H1 (cell line): ENCODE results near the gene R3HDM2. TPM values are rescaled to one million over a fixed set of nuclear protein-coding genes. Genes with fewer than 3 reads are reported as not detected.

Experiments used
- CTCF ChIA-PET: fragments of 300-600 bp; sonication (Branson Sonifier 250); formaldehyde crosslinking; loops from one replicate; lab custom pipeline; 2021; ENCODE audit not compliant: partially characterized antibody; lab: Charles Lee
- POLR2A ChIA-PET: fragments of 300-600 bp; sonication (Branson Sonifier 250); formaldehyde crosslinking; loops from one replicate; lab custom pipeline; 2021; ENCODE audit warnings: inconsistent platforms; ENCODE audit not compliant: partially characterized antibody; lab: Charles Lee
- DNase-seq, 2 experiments: peaks; one replicate each; pipeline versions ENCODE4 v3.0.0 to v3.0.0-alpha.2; 2010 to 2022; ENCODE audit warnings: low spot score in 2 of 2, low read depth in 1 of 2, mixed read lengths in 1 of 2
- FAIRE-seq: peaks from 2 replicates; lab custom pipeline; 2011; peaks lifted over from hg19 to GRCh38; lab: Jason Lieb, UNC
- H2AFZ ChIP-seq: 2 replicates; pipeline ENCODE4 v1.8.1; 2012; ENCODE audit warnings: low read length, inconsistent platforms
- H2AK5ac ChIP-seq: 2 replicates; pipeline ENCODE4 v1.6.1; 2013; ENCODE audit warnings: low read depth, low read length
- H2BK120ac ChIP-seq: replicated peaks from 2 replicates; pipeline ENCODE3; 2013; ENCODE audit warnings: low read depth, low read length, inconsistent platforms
- H2BK12ac ChIP-seq: 2 replicates; pipeline ENCODE4 v1.6.1; 2013; ENCODE audit warnings: low read depth, low read length
- H2BK15ac ChIP-seq: 2 replicates; pipeline ENCODE4 v1.6.1; 2013; ENCODE audit warnings: low read length
- H2BK20ac ChIP-seq: 2 replicates; pipeline ENCODE4 v1.6.1; 2013; ENCODE audit warnings: low read length
- H2BK5ac ChIP-seq: 2 replicates; pipeline ENCODE4 v1.6.1; 2013; ENCODE audit warnings: low read depth, low read length
- H3K14ac ChIP-seq: 2 replicates; pipeline ENCODE4 v1.6.1; 2013; ENCODE audit warnings: inconsistent platforms; ENCODE audit not compliant: insufficient read length
- H3K18ac ChIP-seq: 2 replicates; pipeline ENCODE4 v1.6.1; 2013; ENCODE audit warnings: low read length; ENCODE audit errors: extremely low read depth
- H3K23ac ChIP-seq: 2 replicates; pipeline ENCODE4 v1.6.1; 2013; ENCODE audit warnings: inconsistent platforms; ENCODE audit not compliant: insufficient read length
- H3K23me2 ChIP-seq: 2 replicates; pipeline ENCODE4 v1.6.1; 2013; ENCODE audit warnings: low read depth, low read length
- H3K27ac ChIP-seq: 2 replicates; pipeline ENCODE4 v1.6.1; 2011; ENCODE audit warnings: low read depth, low read length, inconsistent platforms
- H3K27me3 ChIP-seq, 4 experiments: replicated peaks in 1 of 4; 1 replicate in 1 of 4; 2 replicates in 3 of 4; pipeline versions ENCODE4 v1.6.1 to v1.8.1; 2011 to 2013; ENCODE audit warnings: low read length in 3 of 4, mild to moderate bottlenecking in 3 of 4, inconsistent platforms in 2 of 4, mixed read lengths in 2 of 4, moderate library complexity in 1 of 4; ENCODE audit not compliant: control insufficient read depth in 3 of 4, insufficient read depth in 3 of 4; ENCODE audit errors: extremely low read depth in 1 of 4
- H3K36me3 ChIP-seq, 4 experiments: 2 replicates each; pipeline versions ENCODE4 v1.6.1 to v1.8.1; 2011 to 2013; ENCODE audit warnings: mild to moderate bottlenecking in 4 of 4, low read length in 3 of 4, moderate library complexity in 2 of 4, control low read depth in 1 of 4, inconsistent platforms in 1 of 4; ENCODE audit not compliant: insufficient read depth in 4 of 4, control insufficient read depth in 2 of 4
- H3K4ac ChIP-seq: replicated peaks from 2 replicates; pipeline ENCODE3; 2013; ENCODE audit warnings: low read length, low read depth, mixed read lengths, inconsistent platforms; ENCODE audit not compliant: insufficient read length
- H3K4me1 ChIP-seq, 4 experiments: replicated peaks in 1 of 4; 1 replicate in 1 of 4; 2 replicates in 3 of 4; pipeline versions ENCODE4 v1.6.1 to v1.8.1; 2011 to 2013; ENCODE audit warnings: low read length in 3 of 4, inconsistent platforms in 2 of 4, mixed read lengths in 1 of 4; ENCODE audit not compliant: insufficient read depth in 4 of 4, control insufficient read depth in 3 of 4
- H3K4me2 ChIP-seq, 2 experiments: 2 replicates each; pipeline versions ENCODE4 v1.6.1 to v1.8.1; 2011 to 2013; ENCODE audit warnings: low read depth in 2 of 2, low read length in 2 of 2, control low read depth in 1 of 2, inconsistent platforms in 1 of 2, mild to moderate bottlenecking in 1 of 2; ENCODE audit not compliant: insufficient read depth in 1 of 2
- H3K4me3 ChIP-seq, 4 experiments: fragments of 200-600, 300-600 bp in 1 of 4; sonication (generic), shearing (Covaris generic), sonication (Bioruptor Twin) in 1 of 4; 2 replicates each; pipeline versions ENCODE4 v1.5.1 to v1.8.1; 2011 to 2016; ENCODE audit warnings: low read length in 4 of 4, low read depth in 3 of 4, control low read depth in 2 of 4, inconsistent platforms in 2 of 4, mild to moderate bottlenecking in 2 of 4, mixed read lengths in 1 of 4, moderate library complexity in 1 of 4; ENCODE audit not compliant: insufficient read depth in 2 of 4; ENCODE audit errors: extremely low read depth in 1 of 4
- H3K56ac ChIP-seq: replicated peaks from 2 replicates; pipeline ENCODE3; 2013; ENCODE audit warnings: low read depth, mild to moderate bottlenecking, mixed read lengths, low read length, inconsistent platforms; ENCODE audit not compliant: insufficient read length
- H3K79me1 ChIP-seq: 2 replicates; pipeline ENCODE4 v1.6.1; 2013; ENCODE audit warnings: low read depth, low read length, control low read depth
- H3K79me2 ChIP-seq, 2 experiments: 2 replicates each; pipeline versions ENCODE4 v1.6.1 to v1.8.1; 2012 to 2013; ENCODE audit warnings: low read length in 2 of 2, mild to moderate bottlenecking in 2 of 2, inconsistent platforms in 1 of 2; ENCODE audit not compliant: insufficient read depth in 2 of 2, control insufficient read depth in 1 of 2
- H3K9ac ChIP-seq, 4 experiments: replicated peaks in 1 of 4; 1 replicate in 1 of 4; 2 replicates in 3 of 4; pipeline versions ENCODE4 v1.6.1 to v1.8.1; 2011 to 2013; ENCODE audit warnings: low read depth in 3 of 4, low read length in 3 of 4, control low read depth in 2 of 4, mild to moderate bottlenecking in 2 of 4, moderate library complexity in 2 of 4, inconsistent platforms in 1 of 4; ENCODE audit errors: extremely low read depth in 1 of 4
- H3K9me3 ChIP-seq, 2 experiments: 2 replicates each; pipeline versions ENCODE4 v1.6.1 to v1.8.1; 2012 to 2013; ENCODE audit warnings: mild to moderate bottlenecking in 2 of 2, moderate library complexity in 2 of 2, control low read depth in 1 of 2, inconsistent platforms in 1 of 2, low read depth in 1 of 2, low read length in 1 of 2, mixed read lengths in 1 of 2; ENCODE audit not compliant: insufficient read depth in 2 of 2
- H4K20me1 ChIP-seq, 2 experiments: replicated peaks in 1 of 2; 2 replicates each; pipeline versions ENCODE3 to v1.8.1; 2011 to 2013; ENCODE audit warnings: inconsistent platforms in 2 of 2, low read length in 2 of 2, mild to moderate bottlenecking in 1 of 2; ENCODE audit not compliant: insufficient read depth in 2 of 2, control insufficient read depth in 1 of 2
- H4K5ac ChIP-seq: 2 replicates; pipeline ENCODE4 v1.6.1; 2013; ENCODE audit warnings: low read length, low read depth, mixed read lengths, inconsistent platforms; ENCODE audit not compliant: insufficient read length
- H4K8ac ChIP-seq: 2 replicates; pipeline ENCODE4 v1.8.0; 2013; ENCODE audit warnings: mild to moderate bottlenecking, moderate library complexity, low read length, inconsistent platforms; ENCODE audit not compliant: insufficient read depth; ENCODE audit errors: extremely low read depth
- H4K91ac ChIP-seq: replicated peaks from 2 replicates; pipeline ENCODE3; 2013; ENCODE audit warnings: low read length, mixed read lengths, inconsistent platforms; ENCODE audit not compliant: insufficient read length
- CTBP2 ChIP-seq: IDR thresholded peaks from 2 replicates; pipeline ENCODE4 v1.7.0; 2011; ENCODE audit warnings: borderline replicate concordance, mild to moderate bottlenecking, moderate library complexity, mixed read lengths, low read length; ENCODE audit not compliant: insufficient read depth, insufficient read length
- FOSL1 ChIP-seq: IDR thresholded peaks from 2 replicates; pipeline ENCODE4 v1.6.1; 2011; ENCODE audit warnings: mild to moderate bottlenecking, low read depth, low read length, moderate library complexity; ENCODE audit not compliant: insufficient read depth
- KDM5A ChIP-seq: fragments of 200-600 bp; IDR thresholded peaks from 2 replicates; pipeline ENCODE4 v1.7.1; 2012; ENCODE audit warnings: mild to moderate bottlenecking, low read length, inconsistent platforms, mixed read lengths
- POLR2AphosphoS5 ChIP-seq: IDR thresholded peaks from 2 replicates; pipeline ENCODE4 v1.6.1; 2011; ENCODE audit warnings: low read depth, low read length
- RAD21 ChIP-seq, 2 experiments: IDR thresholded peaks in 1 of 2; conservative IDR thresholded peaks in 1 of 2; 2 replicates each; pipeline ENCODE4 v1.6.1; 2011; ENCODE audit warnings: low read depth in 2 of 2, low read length in 2 of 2, improper control_type of control experiment in 1 of 2, inconsistent platforms in 1 of 2, mild to moderate bottlenecking in 1 of 2, moderate library complexity in 1 of 2
- WGBS, 2 experiments: shearing (Covaris generic) in 1 of 2; methylation state at CpG; one replicate each; pipeline versions ENCODE4 v1.1.6 to v1.1.7; 2013 to 2015; ENCODE audit warnings: low lambda C conversion rate in 2 of 2, mixed read lengths in 2 of 2, inconsistent platforms in 1 of 2, low coverage in 1 of 2, missing lambda C conversion rate in 1 of 2; ENCODE audit not compliant: insufficient replicate concordance in 2 of 2, insufficient coverage in 1 of 2, insufficient read length in 1 of 2; ENCODE audit errors: extremely low coverage in 1 of 2, missing lambda C conversion rate in 1 of 2; 5-methylcytosine and 5-hydroxymethylcytosine counted together
- polyA plus RNA-seq, 7 experiments: library from polyadenylated mRNA; depleted of rRNA in 3 of 7; stranded (reverse) in 5 of 7; unstranded in 2 of 7; fragments of >200 nt in 5 of 7; fragments of 200-250 nt in 2 of 7; gene quantifications; 1 replicate in 5 of 7; 2 replicates in 1 of 7; 4 replicates in 1 of 7; pipeline versions ENCODE4 v1.2.1 to v1.2.3, GENCODE V29; 2011 to 2013; ENCODE audit warnings: missing spikeins in 2 of 7, mixed read lengths in 2 of 7
- total RNA-seq: library from RNA; stranded (reverse); fragmentation: NEBNext Ultra II Directional; extraction: Animal tissue kit (Norgen Biotek cat#: 25700); gene quantifications from 2 replicates; pipeline ENCODE4 v1.2.1, GENCODE V29; 2021

The R3HDM2 gene
- total and polyA plus RNA-seq, 2 of the 8 experiments (the other 6 are each of a cell fraction or from before 2014, with no cell fraction given), result 25.6 to 27.0 TPM

GRCh38 chr12:57205931-57206330 lies 224.9 kb downstream of the R3HDM2 start:
- POLR2A ChIA-PET, result interaction anchor here (0.5 to 7.0 kb wide), 7 partner anchors 8 to 300 kb away, joined by 3 to 53 read pairs (median 5); partner anchors contain the start of gene SHMT2
- Histone ChIP-seq H3K4me3 (no peak overlapping the region), H3K9ac (no peak overlapping the region)

More at GRCh38 chr12:57205931-57206330, 224.9 kb downstream of the R3HDM2 start:
- no peak overlapping the region for H2BK15ac ChIP-seq
- no peak overlapping the region; the same call in 1 of the 2 replicates for H2BK5ac ChIP-seq
- H3K23me2 ChIP-seq, result no peaks in the 10 kb centered on the region
- H2BK20ac ChIP-seq, result no peak overlapping the region
- H4K8ac ChIP-seq, result no peak overlapping the region
- no peak overlapping the region for H3K27ac ChIP-seq
- 92% methylated on average over 7 of the region's 7 CpGs; no CpG with 5 or more reads in 1 of the 2 experiments for whole genome bisulfite sequencing, 2 experiments
- H3K4me2 ChIP-seq, result no peak overlapping the region
- H3K79me2 ChIP-seq, result no peaks in the 10 kb centered on the region
- no peak overlapping the region for H3K18ac ChIP-seq
- no peak overlapping the region for H4K5ac ChIP-seq
- H3K36me3 ChIP-seq, result peaks cover 33 to 77% (median 71%) of the 10 kb centered on the region in 4 experiments
- FAIRE-seq, result no peak
- no peak overlapping the region for H3K4ac ChIP-seq
- no peak overlapping the region for H2AFZ ChIP-seq
- H3K27me3 ChIP-seq, result no peaks in the 10 kb centered on the region
- H4K91ac ChIP-seq, result no peak overlapping the region
- TF ChIP-seq POLR2AphosphoS5 (peak; percentile 28; the same call in 1 of the 2 replicates), KDM5A (no peak), FOSL1 (no peak), RAD21 (IDR thresholded peaks at IDR 0.05 in 1 of 2, conservative IDR thresholded peaks at IDR 0.05 in 1 of 2; ENCODE audit: low read depth in 2 of 2, low read length in 2 of 2) (no peak), CTBP2 (no peak)
- H2BK12ac ChIP-seq, result no peak overlapping the region
- no peak overlapping the region for H3K23ac ChIP-seq
- peaks cover 12 to 17% of the 10 kb centered on the region in 2 experiments for H4K20me1 ChIP-seq
- no peak for DNase-seq
- H3K4me1 ChIP-seq, result no peaks in the 10 kb centered on the region
- no peak overlapping the region for H3K14ac ChIP-seq
- CTCF ChIA-PET, result interaction anchor here (0.7 to 2.3 kb wide), 6 partner anchors 8 to 112 kb away, joined by 3 to 6 read pairs (median 4); no protein-coding TSS in a partner anchor
- H3K9me3 ChIP-seq, result no peaks in the 10 kb centered on the region
- H3K79me1 ChIP-seq, result no peaks in the 10 kb centered on the region; the same call in 1 of the 2 replicates
- H2BK120ac ChIP-seq, result no peak overlapping the region
- H3K56ac ChIP-seq, result no peak overlapping the region
- H2AK5ac ChIP-seq, result no peak overlapping the region
